HG03442 (cell line): ENCODE measurements around the gene TM9SF3.

ENCODE experiments used
- ATAC-seq: cut with Tn5 transposase; IDR thresholded peaks from one replicate; pipeline ENCODE4 v1.9.1; 2021; ENCODE audit warnings: mild to moderate bottlenecking, moderate library complexity; ENCODE audit not compliant: unreplicated experiment

TM9SF3 gene

DNA sequence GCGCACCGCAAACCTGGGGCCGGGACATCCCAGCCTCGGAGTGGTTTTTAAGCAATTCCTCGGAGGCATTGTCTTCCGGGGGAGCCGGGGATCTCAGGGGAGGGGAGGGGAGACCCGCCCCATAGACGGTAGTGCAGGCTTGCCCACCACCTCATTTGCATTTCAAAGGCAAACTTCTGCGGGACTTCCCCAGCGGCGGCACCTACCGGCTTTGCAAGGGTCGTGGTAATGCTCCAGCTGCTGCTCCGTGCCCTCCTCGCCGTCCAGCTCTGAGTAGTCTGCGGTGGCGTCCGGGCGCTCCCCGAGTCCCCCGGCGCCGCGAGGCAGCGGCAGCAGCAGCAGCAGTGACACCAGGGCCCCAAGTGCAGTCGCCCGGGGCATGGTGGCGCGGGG, 73.5 kb downstream of the TM9SF3 start:
- ATAC-seq: no peak

DNA sequence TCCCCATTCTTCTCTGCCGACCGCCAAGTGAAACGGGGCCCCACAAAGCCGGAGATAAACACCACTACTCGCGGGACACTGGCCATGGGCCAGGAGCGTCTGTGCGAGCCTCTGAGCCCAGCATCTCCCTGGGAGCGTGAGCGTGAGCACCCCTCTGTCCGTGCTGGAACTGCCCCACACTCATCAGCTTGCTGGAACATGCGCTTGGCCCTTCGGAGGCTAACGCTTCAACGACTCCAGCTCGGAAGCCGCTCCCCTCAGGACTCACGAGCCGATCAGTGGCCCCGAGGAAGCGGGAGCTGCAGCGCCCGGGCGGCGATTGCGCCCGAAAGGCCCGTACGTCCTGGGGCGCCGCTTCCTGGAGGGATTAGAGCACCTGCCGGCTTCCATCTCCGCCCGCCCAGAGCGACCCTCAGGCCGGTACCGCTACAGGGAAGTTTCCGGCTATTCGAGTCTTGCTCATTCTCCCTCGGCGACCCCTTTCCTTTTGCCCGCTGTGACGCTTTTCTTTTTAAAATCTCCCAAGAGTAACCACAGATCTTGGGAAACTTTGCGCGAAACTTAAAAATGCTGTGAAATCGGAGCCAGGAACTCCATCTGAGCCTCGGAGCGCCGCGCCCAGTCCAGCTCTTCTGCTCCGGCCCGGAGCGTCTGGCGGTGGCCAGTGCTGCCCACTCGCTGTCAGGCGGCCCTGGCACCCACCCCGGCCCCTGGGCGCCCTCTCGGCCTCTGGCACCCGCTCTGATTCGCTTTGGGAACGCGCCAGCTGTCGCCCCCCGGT, 74.1 kb downstream of the TM9SF3 start:
- peak; percentile 3 for ATAC-seq

DNA sequence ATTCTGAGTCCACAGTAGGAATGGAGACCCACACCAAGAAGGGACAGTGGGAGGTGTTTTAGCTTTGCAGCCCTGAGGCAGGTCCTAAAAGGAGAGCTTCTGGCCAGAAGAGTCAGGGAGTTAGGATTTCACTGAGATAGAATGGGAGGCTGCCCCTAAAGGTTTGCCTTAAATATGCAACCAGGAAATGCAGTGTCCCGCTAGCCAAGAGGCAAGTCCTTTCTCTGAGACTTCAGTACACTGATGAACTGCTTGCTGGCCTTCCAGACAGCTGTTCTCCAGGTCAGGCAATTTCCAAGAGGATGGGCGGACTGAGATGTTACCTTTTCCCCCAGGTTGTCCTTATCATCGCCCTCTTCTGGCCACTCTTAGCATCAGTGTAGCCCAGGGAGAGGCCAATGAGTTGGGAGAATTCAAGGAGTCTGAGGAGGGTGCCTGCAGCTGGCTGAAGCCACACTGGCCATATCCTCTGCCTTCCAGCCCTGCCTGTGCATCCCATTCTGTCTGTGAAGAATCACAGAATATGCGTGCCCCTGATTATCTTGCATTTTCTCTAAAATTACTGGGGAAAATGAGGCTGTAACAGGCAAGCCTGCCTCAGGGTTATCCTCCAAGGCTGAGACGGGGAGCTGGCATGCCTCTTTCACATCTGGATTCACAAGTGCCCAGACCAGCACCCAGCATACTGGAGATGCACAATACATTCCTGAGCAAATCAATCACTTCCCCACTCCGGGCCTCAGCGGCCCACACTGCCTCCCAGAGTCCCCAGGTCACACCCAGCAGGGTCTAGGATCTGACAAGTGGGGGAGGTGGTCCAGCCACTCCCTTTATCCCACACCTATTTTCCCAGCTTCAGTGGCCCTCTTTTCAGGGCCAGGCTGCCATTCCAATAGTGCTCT, 75.5 kb downstream of the TM9SF3 start:
- ATAC-seq: no peak

DNA sequence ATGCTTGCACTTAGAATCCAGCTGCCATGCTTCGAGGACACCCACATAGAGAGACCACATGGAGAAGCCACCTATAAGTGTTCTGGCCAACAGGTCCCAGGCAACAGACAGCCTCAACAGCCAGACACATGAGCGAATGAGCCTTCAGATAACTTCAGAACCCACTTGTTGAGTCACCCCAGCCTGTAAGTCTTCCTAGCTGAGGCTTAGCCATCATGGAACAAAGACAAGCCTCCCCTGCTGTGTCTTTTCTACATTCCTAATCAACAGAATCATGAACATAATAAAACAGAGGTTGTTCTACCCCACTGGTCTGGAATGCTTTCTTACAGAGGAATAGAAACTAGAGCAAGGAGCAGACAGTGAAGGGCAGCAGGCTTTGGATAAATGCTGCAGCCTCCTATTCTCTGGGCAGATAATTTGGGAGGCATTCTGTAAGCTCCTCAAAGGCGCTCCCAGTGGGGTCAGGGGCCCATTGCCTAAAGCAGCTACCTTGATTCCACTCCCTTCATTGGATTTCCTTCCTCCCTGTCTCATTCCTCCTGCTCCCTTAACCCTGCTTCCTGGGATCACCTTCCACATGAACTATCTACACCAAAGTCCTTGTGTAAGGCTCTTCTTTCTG, 77.7 kb downstream of the TM9SF3 start:
- ATAC-seq: no peak

DNA sequence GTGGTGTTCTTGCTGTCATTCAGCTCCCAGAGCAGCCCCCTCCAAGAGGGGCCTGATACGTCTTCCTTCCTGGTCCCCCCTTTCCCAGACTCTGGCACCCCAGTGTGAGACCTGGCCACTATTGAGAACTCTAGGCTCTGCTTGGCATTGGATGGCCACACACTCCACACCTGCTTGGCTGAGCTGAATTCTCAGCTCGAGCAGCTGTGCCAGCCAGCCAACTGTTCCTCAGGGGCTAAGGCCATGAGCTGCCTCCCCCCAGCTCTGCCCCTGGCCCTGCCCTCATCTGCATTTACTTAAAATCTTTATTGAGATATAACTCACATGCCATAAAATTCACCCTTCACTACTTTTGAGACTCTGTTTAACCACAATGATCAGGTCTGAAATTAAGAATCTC, 79.8 kb downstream of the TM9SF3 start:
- ATAC-seq: no peak

DNA sequence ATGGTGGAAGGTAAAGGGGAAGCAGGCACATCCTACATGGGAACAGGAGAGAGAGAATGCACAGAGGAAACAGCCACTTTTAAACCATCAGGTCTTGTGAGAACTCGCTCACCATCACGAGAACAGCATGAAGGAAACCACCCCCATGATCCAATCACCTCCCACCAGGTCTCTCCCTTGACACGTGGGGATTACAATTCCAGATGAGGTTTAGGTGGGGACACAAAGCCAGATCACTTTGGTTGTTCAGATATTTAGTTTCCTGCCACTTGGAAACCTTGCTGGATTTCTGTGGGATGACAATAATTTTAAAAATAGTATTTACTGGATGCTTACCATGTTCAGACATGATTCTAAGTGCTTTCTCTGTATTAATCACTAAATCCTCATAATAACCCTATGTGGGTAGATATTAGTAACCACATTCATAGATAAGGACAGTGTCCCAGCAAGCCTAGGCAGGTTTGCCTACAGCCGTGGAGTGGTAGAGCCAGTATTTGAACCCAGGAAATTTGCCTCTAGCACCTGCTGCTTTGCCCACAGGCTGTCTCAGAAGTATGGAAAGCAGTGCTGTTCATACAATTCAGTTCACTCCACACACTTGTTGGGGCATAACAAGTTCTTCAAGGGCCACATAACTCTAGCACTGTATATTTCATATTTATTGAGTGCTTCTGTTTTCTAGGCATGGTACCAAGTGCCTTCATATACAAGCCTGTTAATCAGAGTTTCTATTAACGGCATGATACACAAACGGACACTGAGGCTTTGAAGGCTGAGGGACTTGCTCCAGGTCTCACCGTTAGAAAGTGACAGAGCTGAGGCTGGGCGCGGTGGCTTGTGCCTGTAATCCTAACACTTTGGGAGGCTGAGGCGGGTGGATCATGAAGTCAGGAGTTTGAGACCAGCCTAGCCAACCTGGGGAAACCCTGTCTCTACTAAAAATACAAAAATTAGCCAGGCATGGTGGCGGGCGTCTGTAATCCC, 81.4 kb downstream of the TM9SF3 start:
- ATAC-seq: no peak

DNA sequence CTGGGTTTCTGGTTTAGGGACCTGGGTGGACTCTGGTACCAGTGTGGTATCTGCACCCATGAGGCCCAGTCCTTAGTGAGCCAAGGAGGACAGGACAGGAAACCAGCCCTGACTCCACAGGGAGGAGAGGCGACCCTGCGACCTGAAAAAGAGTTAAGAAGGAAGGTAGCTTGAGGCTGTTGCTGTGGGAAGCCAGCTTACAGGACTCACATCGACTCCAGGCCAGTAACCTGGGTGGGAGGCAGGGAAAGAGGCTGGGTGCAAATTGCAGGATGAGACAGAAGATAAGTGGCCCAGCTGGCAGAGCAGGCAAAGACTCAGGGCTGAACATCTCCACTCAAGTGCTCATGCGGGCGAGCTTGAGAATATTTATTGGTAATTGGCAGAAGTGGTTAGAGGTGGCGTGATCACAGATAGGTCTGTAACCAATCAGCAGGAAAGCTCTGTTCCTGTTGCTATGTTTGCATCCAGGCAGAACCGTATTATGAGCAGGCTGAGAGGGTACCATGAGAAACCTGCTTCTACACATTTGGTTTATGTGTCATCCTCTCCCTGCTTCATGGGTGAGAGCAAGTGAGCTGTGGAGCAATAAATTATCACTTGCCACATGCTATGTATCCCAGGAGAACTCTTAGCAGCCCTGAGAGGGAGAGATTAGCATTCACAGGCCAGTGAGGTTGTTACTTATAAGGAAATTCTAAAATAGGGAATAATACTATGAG, 84.1 kb downstream of the TM9SF3 start:
- no peak for ATAC-seq

DNA sequence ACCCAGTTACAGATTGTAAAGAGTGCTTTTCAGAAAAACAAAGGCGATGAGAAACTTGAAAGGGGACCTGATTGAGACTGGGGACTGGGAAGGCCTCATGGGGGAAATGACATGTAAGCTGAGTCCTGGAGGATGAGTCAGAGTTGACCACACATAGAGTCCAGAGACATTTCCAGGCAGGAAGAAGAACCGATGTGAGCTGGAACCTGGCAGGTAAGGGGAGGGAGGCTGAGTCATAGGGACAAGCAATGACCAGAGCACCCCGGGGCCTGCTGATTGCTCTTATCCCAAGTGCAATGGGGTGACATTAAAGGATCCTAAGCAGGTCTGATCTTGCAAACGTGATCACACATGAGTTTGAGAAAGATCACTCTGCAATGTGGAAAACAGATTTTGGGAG, 84.8 kb downstream of the TM9SF3 start:
- no peak for ATAC-seq

DNA sequence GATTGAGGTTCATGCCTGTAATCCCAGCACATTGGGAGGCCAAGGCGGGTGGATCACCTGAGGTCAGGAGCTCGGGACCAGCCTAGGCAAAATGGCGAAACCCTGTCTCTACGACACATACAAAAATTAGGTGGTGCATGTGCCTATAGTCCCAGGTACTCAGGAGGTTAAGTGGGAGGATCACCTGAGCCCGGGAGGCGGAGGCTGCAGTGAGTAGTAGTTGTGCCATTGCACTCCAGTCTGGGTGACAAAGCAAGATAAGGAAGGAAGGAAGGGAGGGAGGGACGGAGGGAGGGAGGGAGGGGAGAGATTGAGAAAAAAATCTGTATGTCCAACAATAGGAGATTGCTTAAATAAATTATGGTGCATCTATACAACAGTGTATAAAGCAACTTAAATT, 86.3 kb downstream of the TM9SF3 start:
- no peak for ATAC-seq

DNA sequence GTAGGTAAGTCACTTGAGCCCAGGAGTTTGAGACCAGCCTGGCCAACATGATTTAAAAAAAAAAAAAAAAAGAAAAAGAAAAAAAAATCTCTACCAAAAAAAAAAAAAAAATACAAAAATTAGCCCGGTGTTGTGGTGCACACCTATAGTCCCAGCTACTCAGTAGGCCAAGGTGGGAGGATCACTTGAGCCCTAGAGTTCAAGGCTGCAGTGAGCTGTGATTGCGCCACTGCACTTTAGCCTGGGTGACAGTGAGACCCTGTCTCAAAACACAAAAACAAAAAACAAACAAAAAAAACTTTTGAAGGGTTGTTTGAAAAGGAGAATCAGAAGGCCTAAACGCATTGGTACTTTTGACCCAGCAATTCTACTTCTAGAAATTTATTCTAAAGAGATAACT, 86.8 kb downstream of the TM9SF3 start:
- no peak for ATAC-seq

DNA sequence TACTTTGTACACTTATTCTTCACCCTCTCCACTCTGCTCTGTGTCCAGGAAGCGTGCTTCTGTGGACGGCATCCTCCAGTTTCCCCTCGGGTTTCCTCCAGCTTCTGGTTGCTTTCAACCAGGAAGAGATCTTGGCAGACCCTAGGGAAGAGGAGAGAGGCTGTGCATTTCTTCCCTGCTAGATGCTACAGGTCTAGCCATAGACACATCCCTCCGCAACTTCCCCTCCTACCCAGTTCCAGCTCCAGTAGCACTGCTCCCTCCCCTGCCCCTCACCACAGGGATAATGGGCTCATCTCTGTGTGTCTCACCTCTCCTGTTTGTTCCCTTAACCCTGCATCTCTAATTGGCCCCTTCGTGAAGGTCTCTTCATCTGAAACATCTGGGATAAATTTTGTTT, 89.4 kb downstream of the TM9SF3 start:
- ATAC-seq: no peak

DNA sequence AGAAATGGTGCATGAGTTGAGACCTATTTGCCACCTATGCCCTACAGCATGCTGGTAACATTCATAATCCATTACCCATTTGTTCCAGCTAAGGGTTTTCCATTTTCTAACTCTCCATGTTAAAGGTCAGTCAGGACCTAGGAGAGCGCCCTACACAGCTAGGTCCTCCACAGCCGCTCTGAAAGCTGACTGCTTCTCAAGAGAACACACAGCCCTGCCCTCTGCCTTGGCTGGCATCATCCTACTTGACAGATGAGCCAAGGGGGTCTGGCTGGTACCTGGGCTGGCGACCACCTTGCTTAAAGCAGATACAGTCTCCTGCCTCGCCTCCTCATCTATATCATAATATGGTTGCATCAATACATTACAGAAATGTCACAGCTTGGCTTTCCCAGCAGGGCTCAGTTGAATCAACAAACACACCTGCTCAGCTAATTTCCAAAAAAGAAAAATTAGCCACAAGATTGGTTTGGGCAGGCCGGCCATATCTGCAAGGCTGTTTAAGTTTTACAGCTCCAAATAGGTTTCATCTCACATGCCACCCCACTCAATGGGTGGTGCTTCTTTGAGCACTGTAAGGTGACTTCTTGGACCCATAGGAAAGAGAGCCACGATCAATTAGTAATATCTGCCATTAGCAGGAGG, 90.4 kb downstream of the TM9SF3 start:
- no peak for ATAC-seq

DNA sequence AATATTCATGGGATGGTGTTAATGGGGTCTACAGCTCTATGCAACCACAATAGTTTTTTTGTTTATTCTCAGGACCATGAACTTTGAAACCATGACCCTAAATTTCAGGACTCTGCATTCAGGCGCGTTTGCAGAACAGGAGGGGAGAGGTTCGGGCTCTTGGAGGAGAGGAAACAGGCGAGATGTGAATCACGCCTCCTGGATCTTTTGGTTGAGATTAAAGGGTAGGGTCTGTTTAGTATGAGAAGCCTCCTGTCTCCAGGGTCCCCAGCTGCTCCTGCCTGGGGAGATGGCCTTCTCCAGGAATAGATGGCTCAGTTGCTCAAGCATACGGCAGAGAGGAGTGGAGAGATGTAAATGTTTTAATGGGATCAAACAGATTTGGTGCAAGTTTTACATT, 91.3 kb downstream of the TM9SF3 start:
- no peak for ATAC-seq

DNA sequence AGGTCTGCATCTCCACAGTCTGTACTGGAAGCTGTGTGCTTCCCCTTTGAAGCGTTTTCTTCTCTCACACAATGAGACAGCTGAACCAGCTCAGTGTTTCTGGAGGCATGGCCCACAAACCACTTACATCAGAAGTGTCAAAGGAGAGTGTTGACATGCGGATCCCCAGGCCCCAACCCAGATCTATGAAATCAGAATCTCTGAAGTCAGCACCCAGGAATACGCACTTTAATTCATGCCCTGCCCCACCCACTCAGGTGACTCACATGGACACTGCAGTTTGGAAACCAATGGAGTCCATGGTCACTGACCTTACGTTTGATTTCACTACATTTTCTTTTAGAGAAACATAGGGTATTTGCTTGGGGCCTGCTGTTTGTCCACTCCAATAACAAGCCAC, 92.1 kb downstream of the TM9SF3 start:
- ATAC-seq: no peak

DNA sequence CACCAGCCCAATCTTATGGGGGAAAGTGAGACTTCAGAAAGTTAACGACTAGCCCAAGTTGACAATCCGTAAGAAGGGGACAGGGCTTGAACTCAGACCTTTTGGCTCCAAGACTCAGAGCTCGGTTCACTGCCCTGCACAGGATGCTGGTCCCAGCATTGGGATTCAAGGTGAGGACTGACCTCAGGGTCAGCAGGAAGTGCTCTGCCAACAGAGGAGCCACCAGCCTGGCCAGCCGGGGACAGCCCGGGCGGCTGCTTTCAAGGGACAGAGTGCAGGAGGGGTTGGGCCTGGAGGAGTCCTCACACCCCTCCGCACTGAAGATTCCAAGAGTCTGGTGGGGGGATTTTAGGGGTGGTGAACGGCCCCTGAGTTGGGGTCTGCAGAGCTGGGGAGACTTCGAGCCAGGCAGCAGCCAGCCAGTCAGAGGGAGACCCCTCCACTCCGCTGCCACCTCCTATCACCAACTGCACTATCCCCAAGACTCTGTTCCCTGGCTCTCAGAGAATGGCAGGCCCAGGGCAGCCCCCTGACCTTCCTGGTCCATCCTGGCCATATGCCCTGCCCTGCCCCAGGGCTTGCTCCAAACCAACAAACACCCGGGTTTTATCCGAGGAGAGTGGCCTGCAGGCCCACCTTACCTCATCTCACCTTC, 92.8 kb downstream of the TM9SF3 start:
- ATAC-seq: no peak

DNA sequence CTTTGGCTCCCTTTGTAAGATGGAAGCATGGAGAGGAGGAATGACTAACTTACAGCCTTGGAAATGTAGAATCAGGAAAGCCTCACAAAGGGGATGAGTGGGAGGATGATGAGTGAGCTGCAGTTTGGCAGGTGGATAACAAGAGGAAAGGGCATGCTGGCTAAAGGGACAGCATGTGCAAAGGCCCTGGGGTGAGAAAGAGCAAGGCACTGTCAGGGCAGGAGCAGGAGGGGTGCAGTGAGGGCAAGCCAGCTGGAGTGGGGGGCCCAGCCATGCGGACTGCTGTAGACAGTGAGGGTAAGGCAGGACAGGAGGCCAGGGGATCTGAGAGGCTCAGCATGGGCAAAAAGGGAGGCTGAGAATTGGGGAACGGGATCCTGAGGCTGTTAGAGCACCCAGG, 93.6 kb downstream of the TM9SF3 start:
- ATAC-seq: no peak

DNA sequence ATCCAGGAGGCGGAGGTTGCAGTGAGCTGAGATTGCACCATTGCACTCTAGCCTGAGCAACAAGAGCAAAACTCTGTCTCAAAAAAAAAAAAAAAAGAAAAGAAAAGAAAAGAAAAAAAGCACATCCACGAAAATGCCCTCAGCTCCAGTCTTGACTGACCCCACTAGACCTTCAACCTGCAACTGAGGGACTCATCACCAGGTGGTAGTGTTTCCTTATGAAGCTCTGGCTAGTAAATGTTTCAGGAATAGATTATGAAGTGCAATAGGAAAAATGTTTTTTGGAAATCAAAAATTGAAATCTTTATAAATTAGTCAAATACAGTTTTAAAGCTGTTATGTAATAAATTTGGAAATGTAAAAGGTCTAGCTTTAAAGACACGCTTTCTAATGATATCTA, 95.5 kb downstream of the TM9SF3 start:
- no peak for ATAC-seq

DNA sequence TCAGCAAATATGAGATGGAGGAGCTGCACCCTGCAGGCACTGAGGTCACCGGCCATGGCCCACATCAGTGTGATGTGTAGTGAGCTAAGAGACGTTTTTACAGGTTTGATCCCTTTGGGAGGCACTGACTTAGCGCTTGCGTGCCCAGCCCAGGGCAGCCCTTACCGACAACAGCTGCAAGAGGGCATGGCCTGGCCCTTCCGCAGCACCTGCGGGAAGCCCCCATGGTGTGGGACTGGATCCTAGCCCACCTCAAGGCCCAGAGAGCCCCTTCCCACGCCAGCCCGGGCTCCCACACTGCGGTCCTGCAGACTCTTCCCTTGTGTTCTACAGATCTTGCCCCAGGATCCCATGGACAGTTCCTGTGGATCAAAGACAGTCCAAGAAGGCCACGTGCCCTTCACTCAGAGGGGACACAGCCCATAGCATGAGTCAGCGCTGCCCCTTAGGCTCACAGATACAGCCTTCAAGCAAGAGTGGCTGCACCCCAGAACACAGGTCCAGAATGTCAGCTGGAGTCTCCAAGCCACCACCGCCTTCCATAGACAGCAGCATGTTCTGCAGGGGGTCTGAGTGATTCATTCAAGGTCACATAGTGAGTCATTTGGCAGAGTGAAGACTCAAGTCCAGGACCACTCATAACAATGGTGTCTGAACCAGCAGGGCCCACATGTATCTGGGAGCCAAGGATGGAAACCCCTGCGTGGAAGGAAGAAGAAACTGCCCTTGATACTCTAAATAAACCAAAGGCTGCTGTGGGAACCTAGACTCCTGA, 98.5 kb downstream of the TM9SF3 start:
- ATAC-seq: no peak
